Right lobe of liver (tissue), 6 donors: ENCODE results near the gene VILL. TPM values are rescaled to one million over a fixed set of nuclear protein-coding genes. Genes with fewer than 3 reads are reported as not detected.
A peak's percentile ranks its signal among the peaks of the same experiment; 100 is the strongest.

ENCODE experiments used
- ATAC-seq, 4 donors: fragments of 200-7000 bp; cut with Tn5 transposase; one replicate each; pipeline ENCODE4 v1.9.1; 2020; ENCODE audit warnings: mild to moderate bottlenecking in 4 of 4, moderate library complexity in 4 of 4
- DNase-seq, 3 donors: peaks; one replicate each; pipeline ENCODE4 v3.0.0-alpha.2; 2020
- H3K27ac ChIP-seq, 3 donors: fragments of 200-600 bp; one replicate each; pipeline ENCODE4 v1.8.0; 2022
- H3K27me3 ChIP-seq, 2 donors: fragments of 200-600 bp; one replicate each; pipeline ENCODE4 v1.8.0; 2022
- H3K36me3 ChIP-seq, 4 donors: fragments of 200-600 bp; sonication (generic) in 1 of 4; one replicate each; pipeline versions ENCODE4 v1.5.1 to v1.8.0; 2017 to 2022; ENCODE audit warnings: control low read depth in 1 of 4
- H3K4me1 ChIP-seq, 4 donors: fragments of 200-600 bp; sonication (generic) in 1 of 4; one replicate each; pipeline versions ENCODE4 v1.5.1 to v1.8.0; 2017 to 2022; ENCODE audit warnings: control low read depth in 1 of 4
- H3K4me3 ChIP-seq, 3 donors: fragments of 200-600 bp; one replicate each; pipeline ENCODE4 v1.8.0; 2022
- H3K9me3 ChIP-seq, 4 donors: fragments of 200-600 bp; sonication (generic) in 1 of 4; one replicate each; pipeline versions ENCODE4 v1.5.1 to v1.8.0; 2017 to 2022; ENCODE audit warnings: control low read depth in 1 of 4
- CTCF ChIP-seq, 4 donors: fragments of 200-600 bp in 3 of 4; fragments of 450-650 bp in 1 of 4; IDR thresholded peaks; one replicate each; pipeline versions ENCODE4 v1.5.1 to v1.8.0; 2016 to 2022; ENCODE audit warnings: antibody characterized with exemption in 4 of 4, mild to moderate bottlenecking in 2 of 4
- POLR2A ChIP-seq: fragments of 450-650 bp; IDR thresholded peaks from one replicate; pipeline ENCODE4 v1.6.1; 2017; ENCODE audit warnings: antibody characterized with exemption, mild to moderate bottlenecking
- WGBS: methylation state at CpG from one replicate; pipeline ENCODE4 v1.1.6; 2018; ENCODE audit warnings: low coverage, low lambda C conversion rate; ENCODE audit not compliant: insufficient coverage; ENCODE audit errors: missing lambda C conversion rate; 5-methylcytosine and 5-hydroxymethylcytosine counted together
- intact Hi-C, 2 donors: fragments of 100-400 bp; cut with DNase I; formaldehyde crosslinking; loops; one replicate each; pipeline versions ENCODE4 v1.11.2 to v1.14.1; 2022
- total RNA-seq, 6 experiments: library from RNA; depleted of rRNA in 2 of 6; stranded (reverse); fragments of >200 nt in 2 of 6; fragmentation: NEBNext Ultra II Directional in 3 of 6; extraction: Animal tissue kit (Norgen Biotek cat#: 25700) in 3 of 6; gene quantifications; one replicate each; pipeline versions ENCODE4 v1.1.0 to v1.2.4, GENCODE V29; 2016 to 2023
- donor health status: DM: no; HTN: yes; CAD: no.
- donor health status: DM: no; HTN: no; CAD: no.
- donor health status: DM: no; HTN: no; CAD: no.
- donor health status: DM: no; HTN: yes; CAD: no.
- donor health status: DM: no; HTN: yes; CAD: no.

The VILL gene
- total RNA-seq, 6 experiments from 2014 or later, result 0.25 to 1.5 (median 0.97) TPM

GRCh38 chr3:37991823-37992222 lies 1.2 kb downstream of the VILL start:
- H3K4me3 ChIP-seq, result no peak overlapping the region
- DNase-seq, result peak in 1 of 3 donors; percentile 45
- no peak for ATAC-seq
- no peaks in the 10 kb centered on the region for H3K9me3 ChIP-seq
- no peaks in the 10 kb centered on the region for H3K27me3 ChIP-seq
- H3K27ac ChIP-seq, result no peak overlapping the region
- intact Hi-C loops, result no loop called here
- TF ChIP-seq CTCF (IDR thresholded peaks at IDR 0.05), result no peak
- TF ChIP-seq POLR2A, result no peak
- WGBS, result no CpG with 5 or more reads among the region's 7 CpGs
- H3K36me3 ChIP-seq, result no peaks in the 10 kb centered on the region
- H3K4me1 ChIP-seq, result peaks cover 0 to 7% (median 0%) of the 10 kb centered on the region in 4 donors

- TF ChIP-seq POLR2A (no peak), CTCF (IDR thresholded peaks at IDR 0.05) (no peak)
- DNase-seq (peak in 1 of 3 donors; percentile 27), ATAC-seq (no peak)
- H3K9me3 ChIP-seq, result no peaks in the 10 kb centered on the region
- H3K27ac ChIP-seq, result no peak overlapping the region
- H3K27me3 ChIP-seq, result no peaks in the 10 kb centered on the region
- H3K4me3 ChIP-seq, result no peak overlapping the region
- H3K36me3 ChIP-seq, result no peaks in the 10 kb centered on the region
- WGBS, result 75% methylated on average over 4 of the region's 9 CpGs
- peaks cover 0 to under 1% (median 0%) of the 10 kb centered on the region in 4 donors for H3K4me1 ChIP-seq
- intact Hi-C loops, result no loop called here
Measured at GRCh38 chr3:37992271-37993066, 1.9 kb downstream of the VILL start.

GRCh38 chr3:37993067-37993455 lies 2.5 kb downstream of the VILL start:
- H3K4me3 ChIP-seq, result no peak overlapping the region
- 79% methylated on average over 7 of the region's 8 CpGs for WGBS
- no peaks in the 10 kb centered on the region for H3K27me3 ChIP-seq
- H3K9me3 ChIP-seq, result no peaks in the 10 kb centered on the region
- no peak for TF ChIP-seq CTCF (IDR thresholded peaks at IDR 0.05)
- TF ChIP-seq POLR2A, result no peak
- ATAC-seq (no peak), DNase-seq (peak in 1 of 3 donors; percentile 18)
- peaks cover 0 to 2% (median under 1%) of the 10 kb centered on the region in 4 donors for H3K4me1 ChIP-seq
- H3K36me3 ChIP-seq, result no peaks in the 10 kb centered on the region
- intact Hi-C loops, result no loop called here
- H3K27ac ChIP-seq, result peak overlapping the region in 1 of 3 donors; percentile 64

DNA sequence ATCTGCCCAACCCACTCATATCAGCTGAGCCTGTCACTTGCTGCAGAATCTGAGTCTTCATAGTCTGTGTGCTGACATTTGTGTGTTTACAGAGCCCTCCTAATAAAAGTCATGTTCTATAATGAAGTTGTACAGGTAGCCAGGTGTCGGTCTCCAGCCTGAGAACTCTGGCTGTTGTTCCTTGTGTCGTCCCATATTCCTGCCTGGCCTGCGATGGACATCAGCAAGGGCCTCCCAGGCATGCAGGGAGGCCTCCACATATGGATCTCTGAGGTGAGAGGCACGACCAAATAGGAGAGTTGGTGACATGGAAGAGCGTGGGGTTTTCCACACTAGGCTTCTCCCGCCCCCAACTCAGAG lies 2.9 kb downstream of the VILL start:
- Histone ChIP-seq H3K4me3 (peak overlapping the region; percentile 46 to 59 (median 49)), H3K4me1 (peaks cover 0 to 5% (median 2%) of the 10 kb centered on the region in 4 donors), H3K27me3 (no peaks in the 10 kb centered on the region), H3K9me3 (no peaks in the 10 kb centered on the region), H3K27ac (peak overlapping the region in 2 of 3 donors; percentile 64 to 81), H3K36me3 (no peaks in the 10 kb centered on the region)
- no peak for DNase-seq
- TF ChIP-seq CTCF (IDR thresholded peaks at IDR 0.05) (no peak), POLR2A (no peak)
- 29% methylated on average over 3 of the region's 6 CpGs for WGBS
- intact Hi-C loops, result no loop called here
- ATAC-seq, result no peak
